Transverse colon (tissue), 3 donors: ENCODE results near the gene CFAP61.

Source experiments
- CTCF ChIP-seq, 5 experiments: fragments of 200-600 bp in 3 of 5; fragments of 450-650 bp in 2 of 5; sonication (generic) in 3 of 5; IDR thresholded peaks; 1 replicate in 2 of 5; 2 replicates in 3 of 5; pipeline ENCODE4 v1.5.1; 2016 to 2017; ENCODE audit warnings: antibody characterized with exemption in 5 of 5, inconsistent platforms in 3 of 5, mild to moderate bottlenecking in 2 of 5, moderate library complexity in 1 of 5
- EP300 ChIP-seq: sonication (generic); formaldehyde crosslinking; IDR thresholded peaks from one replicate; pipeline ENCODE4 v1.6.1; 2017; ENCODE audit warnings: antibody characterized with exemption, low read depth

GRCh38 chr20:20405623-20406022 is 353.3 kb downstream of the CFAP61 start:
- no peak for TF ChIP-seq CTCF (IDR thresholded peaks at IDR 0.05)
- TF ChIP-seq EP300, result no peak
